GM12892 (cell line): ENCODE measurements around the gene NXPE1.

Source experiments
- POLR2AphosphoS5 ChIP-seq: IDR thresholded peaks from 2 replicates; pipeline ENCODE4 v1.6.1; 2011; ENCODE audit warnings: low read depth, low read length, control low read depth
- TAF1 ChIP-seq: IDR thresholded peaks from 2 replicates; pipeline ENCODE4 v1.6.1; 2011; ENCODE audit warnings: low read depth, mild to moderate bottlenecking, control low read depth, low read length, borderline replicate concordance

DNA sequence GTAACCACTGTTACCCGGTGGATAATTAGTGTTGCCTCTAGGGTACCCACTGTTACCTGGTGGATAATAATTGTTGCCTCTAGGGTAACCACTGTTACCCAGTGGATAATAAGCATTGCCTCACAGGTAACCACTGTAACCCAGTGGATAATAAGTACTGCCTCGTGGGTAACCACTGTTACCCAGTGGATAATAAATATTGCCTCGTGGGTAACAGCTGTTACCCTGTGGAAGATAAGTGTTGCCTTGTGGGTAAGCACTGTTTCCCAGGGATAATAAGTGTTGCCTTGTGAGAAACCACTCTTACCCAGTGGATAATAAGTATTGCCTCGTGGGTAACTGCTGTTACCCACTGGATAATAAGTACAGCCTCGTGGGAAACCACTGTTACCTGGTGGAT lies 45.2 kb upstream of the NXPE1 start:
- TF ChIP-seq TAF1 (no peak), POLR2AphosphoS5 (no peak)
